SK-N-SH (cell line): ENCODE data around the gene CYB561. TPM values are rescaled to one million over a fixed set of nuclear protein-coding genes. Genes with fewer than 3 reads are reported as not detected.

ENCODE experiments used
- CTCF ChIA-PET: fragments of 300-600, 350-600 bp; formaldehyde crosslinking; extraction: SDS; loops from one replicate; lab custom pipeline; 2021; lab: Yijun Ruan, JAX
- POLR2A ChIA-PET: fragments of 350-600 bp; sonication (Branson Sonifier 250); formaldehyde crosslinking; extraction: SDS; loops from one replicate; lab custom pipeline; 2020; ENCODE audit warnings: antibody characterized with exemption, inconsistent platforms; lab: Yijun Ruan, JAX
- DNase-seq: peaks from one replicate; pipeline ENCODE4 v3.0.0; 2012
- H2AFZ ChIP-seq: fragments of 200-600 bp; sonication (generic); 2 replicates; pipeline ENCODE4 v1.8.1; 2016; ENCODE audit warnings: antibody characterized with exemption, mild to moderate bottlenecking, low read depth
- H3F3A ChIP-seq: fragments of 200-600 bp; sonication (generic); replicated peaks from 2 replicates; pipeline ENCODE3; 2016; ENCODE audit warnings: antibody characterized with exemption, mild to moderate bottlenecking; ENCODE audit not compliant: insufficient read depth
- H3K27ac ChIP-seq, 2 experiments: fragments of 200-500 bp in 1 of 2; fragments of 200-600 bp in 1 of 2; sonication (Bioruptor generic) in 1 of 2; sonication (generic), shearing (Covaris generic) in 1 of 2; 2 replicates each; pipeline versions ENCODE4 v1.5.1 to v1.6.1; 2014 to 2016; ENCODE audit warnings: low read depth in 2 of 2, inconsistent platforms in 1 of 2, low read length in 1 of 2, mild to moderate bottlenecking in 1 of 2, mixed read lengths in 1 of 2
- H3K27me3 ChIP-seq: fragments of 200-600 bp; sonication (generic), shearing (Covaris generic); 2 replicates; pipeline ENCODE4 v1.6.1; 2016; ENCODE audit warnings: mixed run types; ENCODE audit not compliant: insufficient read depth
- H3K36me3 ChIP-seq, 2 experiments: fragments of 200-500 bp in 1 of 2; fragments of 200-600 bp in 1 of 2; sonication (Bioruptor generic) in 1 of 2; sonication (generic) in 1 of 2; replicated peaks in 1 of 2; 2 replicates each; pipeline versions ENCODE3 to v1.5.1; 2014 to 2016; ENCODE audit warnings: low read length in 1 of 2, mild to moderate bottlenecking in 1 of 2; ENCODE audit not compliant: insufficient read depth in 2 of 2, control insufficient read depth in 1 of 2
- H3K4me1 ChIP-seq, 2 experiments: fragments of 200-500 bp in 1 of 2; fragments of 200-600 bp in 1 of 2; sonication (Bioruptor generic) in 1 of 2; sonication (generic), shearing (Covaris generic) in 1 of 2; 2 replicates each; pipeline versions ENCODE4 v1.5.1 to v1.6.1; 2014 to 2016; ENCODE audit warnings: low read depth in 1 of 2, low read length in 1 of 2, mixed run types in 1 of 2; ENCODE audit not compliant: insufficient read depth in 2 of 2, control insufficient read depth in 1 of 2
- H3K4me2 ChIP-seq: fragments of 200-600 bp; sonication (generic), shearing (Covaris generic); 2 replicates; pipeline ENCODE4 v1.6.1; 2017; ENCODE audit warnings: mixed run types
- H3K4me3 ChIP-seq, 2 experiments: fragments of 200-500 bp in 1 of 2; fragments of 200-600 bp in 1 of 2; sonication (Bioruptor generic) in 1 of 2; sonication (generic), shearing (Covaris generic) in 1 of 2; 2 replicates each; pipeline versions ENCODE4 v1.5.1 to v1.8.1; 2014 to 2016; ENCODE audit warnings: low read depth in 2 of 2, inconsistent platforms in 1 of 2, low read length in 1 of 2, mild to moderate bottlenecking in 1 of 2, mixed read lengths in 1 of 2, moderate library complexity in 1 of 2
- H3K79me2 ChIP-seq: fragments of 200-600 bp; sonication (generic); 2 replicates; pipeline ENCODE4 v1.8.1; 2017; ENCODE audit warnings: mild to moderate bottlenecking; ENCODE audit not compliant: insufficient read depth
- H3K9ac ChIP-seq: fragments of 200-600 bp; sonication (generic); 2 replicates; pipeline ENCODE4 v1.6.1; 2017; ENCODE audit warnings: mixed run types
- H3K9me2 ChIP-seq: fragments of 200-600 bp; sonication (generic); 2 replicates; pipeline ENCODE4 v1.6.1; 2017; ENCODE audit warnings: mixed run types
- H3K9me3 ChIP-seq: fragments of 200-600 bp; sonication (generic); 2 replicates; pipeline ENCODE4 v1.6.1; 2017; ENCODE audit warnings: mixed run types, mild to moderate bottlenecking, moderate library complexity
- H4K20me1 ChIP-seq: fragments of 200-600 bp; sonication (generic); 2 replicates; pipeline ENCODE4 v1.6.1; 2017; ENCODE audit warnings: mild to moderate bottlenecking, mixed run types; ENCODE audit not compliant: insufficient read depth
- CTCF ChIP-seq: fragments of 200-600 bp; sonication (generic); IDR thresholded peaks from 2 replicates; pipeline ENCODE4 v1.6.1; 2017; ENCODE audit warnings: antibody characterized with exemption, mild to moderate bottlenecking, moderate library complexity
- ELF1 ChIP-seq: IDR thresholded peaks from 2 replicates; pipeline ENCODE4 v1.4.0; 2012
- FOSL2 ChIP-seq: IDR thresholded peaks from 2 replicates; pipeline ENCODE4 v1.4.0; 2012; ENCODE audit warnings: low read depth, mild to moderate bottlenecking, moderate library complexity, borderline replicate concordance
- FOXJ3 ChIP-seq: sonication (generic); formaldehyde crosslinking; IDR thresholded peaks from 2 replicates; pipeline ENCODE4 v1.5.1; 2020; ENCODE audit warnings: mild to moderate bottlenecking, missing genetic modification reagents
- FOXM1 ChIP-seq: IDR thresholded peaks from 2 replicates; pipeline ENCODE4 v1.4.0; 2012; ENCODE audit warnings: low read depth, mild to moderate bottlenecking
- GABPA ChIP-seq: IDR thresholded peaks from 2 replicates; pipeline ENCODE4 v1.4.0; 2012; ENCODE audit warnings: low read depth, mild to moderate bottlenecking
- GATA2 ChIP-seq: sonication (generic); formaldehyde crosslinking; IDR thresholded peaks from 2 replicates; pipeline ENCODE4 v1.5.0; 2020; ENCODE audit warnings: mild to moderate bottlenecking, missing genetic modification reagents
- IRF3 ChIP-seq: fragments of 150-350 bp; IDR thresholded peaks from 2 replicates; pipeline ENCODE4 v1.6.1; 2016; ENCODE audit warnings: mild to moderate bottlenecking, low read depth, low read length
- MAX ChIP-seq: IDR thresholded peaks from 2 replicates; pipeline ENCODE4 v1.4.0; 2012; ENCODE audit warnings: low read depth
- MEF2A ChIP-seq: IDR thresholded peaks from 2 replicates; pipeline ENCODE4 v1.4.0; 2012; ENCODE audit warnings: low read depth, borderline replicate concordance
- MXI1 ChIP-seq: IDR thresholded peaks from 2 replicates; pipeline ENCODE4 v1.6.1; 2012; ENCODE audit warnings: mild to moderate bottlenecking, low read depth, low read length, improper control_type of control experiment
- NFIC ChIP-seq: IDR thresholded peaks from 2 replicates; pipeline ENCODE4 v1.4.0; 2012; ENCODE audit warnings: borderline replicate concordance
- NRF1 ChIP-seq: IDR thresholded peaks from 2 replicates; pipeline ENCODE4 v1.6.1; 2012; ENCODE audit warnings: low read depth, mild to moderate bottlenecking, low read length
- PBX3 ChIP-seq: IDR thresholded peaks from 2 replicates; pipeline ENCODE4; 2012
- POLR2AphosphoS5 ChIP-seq: IDR thresholded peaks from 2 replicates; pipeline ENCODE4 v1.6.1; 2012; ENCODE audit warnings: low read depth, low read length
- RAD21 ChIP-seq: IDR thresholded peaks from 2 replicates; pipeline ENCODE4 v1.6.1; 2012; ENCODE audit warnings: mild to moderate bottlenecking, low read length
- RCOR1 ChIP-seq: fragments of 150-350 bp; IDR thresholded peaks from 2 replicates; pipeline ENCODE4 v1.6.1; 2017; ENCODE audit warnings: antibody characterized with exemption, low read length
- RFX5 ChIP-seq: IDR thresholded peaks from 2 replicates; pipeline ENCODE4 v1.6.1; 2012; ENCODE audit warnings: mild to moderate bottlenecking, improper control_type of control experiment, low read length
- RXRA ChIP-seq: IDR thresholded peaks from 2 replicates; pipeline ENCODE4 v1.4.0; 2012; ENCODE audit warnings: low read depth, mild to moderate bottlenecking, borderline replicate concordance
- SMC3 ChIP-seq: IDR thresholded peaks from 2 replicates; pipeline ENCODE4 v1.6.1; 2012; ENCODE audit warnings: low read depth, low read length, improper control_type of control experiment
- TAF1 ChIP-seq: IDR thresholded peaks from 2 replicates; pipeline ENCODE4 v1.6.1; 2012; ENCODE audit warnings: low read depth, mild to moderate bottlenecking, low read length, moderate library complexity, borderline replicate concordance
- TEAD4 ChIP-seq: IDR thresholded peaks from 2 replicates; pipeline ENCODE4 v1.4.0; 2012; ENCODE audit warnings: mild to moderate bottlenecking, borderline replicate concordance; ENCODE audit not compliant: insufficient read depth
- USF1 ChIP-seq: IDR thresholded peaks from 2 replicates; pipeline ENCODE4 v1.4.0; 2012; ENCODE audit warnings: low read depth, borderline replicate concordance
- USF2 ChIP-seq: fragments of 150-350 bp; IDR thresholded peaks from 2 replicates; pipeline ENCODE4 v1.6.1; 2017; ENCODE audit warnings: antibody characterized with exemption, low read length, low read depth, borderline replicate concordance
- YY1 ChIP-seq: IDR thresholded peaks from 2 replicates; pipeline ENCODE4 v1.4.0; 2012; ENCODE audit warnings: low read depth, mild to moderate bottlenecking
- WGBS: methylation state at CpG from one replicate; pipeline ENCODE4 v1.1.6; 2017; ENCODE audit warnings: low lambda C conversion rate; 5-methylcytosine and 5-hydroxymethylcytosine counted together
- polyA plus RNA-seq, 3 experiments: library from polyadenylated mRNA; depleted of rRNA; stranded (reverse); fragments of >200 nt; gene quantifications; 2 replicates each; pipeline ENCODE4 v1.2.3, GENCODE V29; 2012

CYB561 gene
- polyA plus RNA-seq, 1 of the 3 experiments (the other 2 are of a cell fraction), result 28.3 TPM

- Histone ChIP-seq H4K20me1 (no peaks in the 10 kb centered on the region), H3K4me2 (peak within 1 kb of the TSS; percentile 88), H3K4me3 (peak within 1 kb of the TSS; percentile 59 to 67), H3K79me2 (no peaks in the 10 kb centered on the region), H3K27ac (peak within 1 kb of the TSS in 1 of 2 experiments; percentile 86; a peak in 2 of 4 replicates), H3K27me3 (no peaks in the 10 kb centered on the region), H3K9me2 (no peaks in the 10 kb centered on the region), H3K9me3 (no peaks in the 10 kb centered on the region), H3K4me1 (peaks cover 9 to 67% of the 10 kb centered on the region in 2 experiments), H3F3A (peaks cover 10% of the 10 kb centered on the region), H2AFZ (peak within 1 kb of the TSS; percentile 69; the same call in 1 of the 2 replicates), H3K36me3 (peaks cover 0 to 4% of the 10 kb centered on the region in 2 experiments), H3K9ac (peak within 1 kb of the TSS; percentile 38; the same call in 1 of the 2 replicates)
- peak; percentile 94 for DNase-seq
- POLR2A ChIA-PET, result interaction anchor here (0.9 to 9.6 kb wide), 14 partner anchors 9 to 297 kb away, joined by 3 to 212 read pairs (median 6); partner anchors contain the start of genes CCDC47, CYB561, DCAF7 and DDX42
- CTCF ChIA-PET, result interaction anchor here (1.0 to 13.7 kb wide), 10 partner anchors 11 to 133 kb away, joined by 3 to 708 read pairs (median 34); partner anchors contain the start of genes CYB561 and TACO1
- WGBS, result 2% methylated on average over 39 of the region's 78 CpGs
- TF ChIP-seq CTCF (peak; percentile 9; the same call in 1 of the 2 replicates), USF1 (no peak), MAX (peak; percentile 91), MEF2A (no peak), SMC3 (no peak), GATA2 (CRISPR knock-in tag) (no peak), FOXM1 (no peak), POLR2AphosphoS5 (no peak), RCOR1 (no peak), NRF1 (0 out of 2 replicates have a peak, but pooled peaks have one; percentile 17), IRF3 (no peak), TAF1 (no peak), FOSL2 (no peak), USF2 (no peak), RAD21 (no peak; the same call in 1 of the 2 replicates), FOXJ3 (no peak), RFX5 (no peak), GABPA (no peak), PBX3 (0 out of 2 replicates have a peak, but pooled peaks have one; percentile 21), ELF1 (no peak), YY1 (no peak), MXI1 (peak; percentile 65; the same call in 1 of the 2 replicates), TEAD4 (no peak), NFIC (no peak), RXRA (no peak)
These were observed 30.9 kb upstream of the CYB561 start, which contains the start of gene ACE for GRCh38 chr17:63476854-63477479. Gene ACE, plus strand, starts transcription at chr17:63477061. Its CDS starts 34 bp downstream, at chr17:63477095.
